Suprapubic skin (tissue), 4 donors: ENCODE measurements around the gene SCN5A. TPM values are rescaled to one million over a fixed set of nuclear protein-coding genes. Genes with fewer than 3 reads are reported as not detected.

Experiments used
- DNase-seq, 2 donors: peaks; one replicate each; pipeline ENCODE4 v3.0.0-alpha.2; 2019; ENCODE audit warnings: low spot score in 2 of 2
- H3K27ac ChIP-seq: fragments of 200-600 bp; sonication (generic); one replicate; pipeline ENCODE4 v1.5.1; 2019
- H3K27me3 ChIP-seq: fragments of 200-600 bp; sonication (generic); one replicate; pipeline ENCODE4 v1.5.1; 2019
- H3K36me3 ChIP-seq: fragments of 200-600 bp; sonication (generic); one replicate; pipeline ENCODE4 v1.5.1; 2019
- H3K4me1 ChIP-seq: fragments of 200-600 bp; sonication (generic); one replicate; pipeline ENCODE4 v1.5.1; 2019
- H3K4me3 ChIP-seq: fragments of 200-600 bp; sonication (generic); one replicate; pipeline ENCODE4 v1.5.1; 2019; ENCODE audit warnings: mild to moderate bottlenecking
- H3K9me3 ChIP-seq: fragments of 200-600 bp; sonication (generic); one replicate; pipeline ENCODE4 v1.5.1; 2019
- CTCF ChIP-seq, 2 donors: fragments of 200-600 bp in 1 of 2; fragments of 450-650 bp in 1 of 2; sonication (generic) in 1 of 2; IDR thresholded peaks; one replicate each; pipeline ENCODE4 v1.5.1; 2016 to 2019; ENCODE audit warnings: antibody characterized with exemption in 2 of 2, mild to moderate bottlenecking in 1 of 2, moderate library complexity in 1 of 2
- EP300 ChIP-seq: sonication (generic); formaldehyde crosslinking; IDR thresholded peaks from one replicate; pipeline ENCODE4 v1.6.1; 2017; ENCODE audit warnings: antibody characterized with exemption
- POLR2A ChIP-seq, 2 donors: fragments of 450-650 bp; IDR thresholded peaks; one replicate each; pipeline ENCODE4 v1.6.1; 2017; ENCODE audit warnings: antibody characterized with exemption in 2 of 2, mild to moderate bottlenecking in 2 of 2, moderate library complexity in 2 of 2
- POLR2AphosphoS5 ChIP-seq, 3 donors: sonication (generic); formaldehyde crosslinking; IDR thresholded peaks; one replicate each; pipeline ENCODE4 v1.6.1; 2017; ENCODE audit warnings: antibody characterized with exemption in 3 of 3
- WGBS: methylation state at CpG from one replicate; pipeline ENCODE4 v1.1.5; 2018; 5-methylcytosine and 5-hydroxymethylcytosine counted together
- total RNA-seq, 4 donors: library from RNA; depleted of rRNA; stranded (reverse); fragments of >200 nt; gene quantifications; one replicate each; pipeline ENCODE4 v1.1.0, GENCODE V29; 2016

The SCN5A gene
- total RNA-seq, 4 donors from 2014 or later = 0.15 to 1.1 (median 1.0) TPM; not detected in 1

GRCh38 chr3:38609386-38610111 is 39.9 kb downstream of the SCN5A start:
- no peak overlapping the region for H3K4me3 ChIP-seq
- TF ChIP-seq POLR2A (IDR thresholded peaks at IDR 0.05) (no peak), POLR2AphosphoS5 (IDR thresholded peaks at IDR 0.05) (no peak)
- 83% methylated on average over 8 of the region's 21 CpGs for WGBS

GRCh38 chr3:38608961-38609360 is 40.5 kb downstream of the SCN5A start:
- TF ChIP-seq POLR2A (IDR thresholded peaks at IDR 0.05) (no peak), CTCF (IDR thresholded peaks at IDR 0.05) (no peak), POLR2AphosphoS5 (IDR thresholded peaks at IDR 0.05) (no peak), EP300 (no peak)
- no peaks in the 10 kb centered on the region for H3K27me3 ChIP-seq
- no peaks in the 10 kb centered on the region for H3K4me1 ChIP-seq
- H3K9me3 ChIP-seq = no peaks in the 10 kb centered on the region
- DNase-seq = peak in 1 of 2 donors; percentile 33
- no peaks in the 10 kb centered on the region for H3K36me3 ChIP-seq
- H3K4me3 ChIP-seq = no peak overlapping the region
- 86% methylated on average over 4 of the region's 5 CpGs for WGBS
- no peak overlapping the region for H3K27ac ChIP-seq

More at GRCh38 chr3:38609386-38610111, 39.9 kb downstream of the SCN5A start:
- no peaks in the 10 kb centered on the region for H3K4me1 ChIP-seq
- no peaks in the 10 kb centered on the region for H3K36me3 ChIP-seq
- no peak overlapping the region for H3K27ac ChIP-seq
- H3K27me3 ChIP-seq = no peaks in the 10 kb centered on the region
- DNase-seq = peak in 1 of 2 donors; percentile 50
- no peaks in the 10 kb centered on the region for H3K9me3 ChIP-seq

GRCh38 chr3:38608086-38608775 is 41.3 kb downstream of the SCN5A start:
- Histone ChIP-seq H3K36me3 (no peaks in the 10 kb centered on the region), H3K4me1 (no peaks in the 10 kb centered on the region), H3K27me3 (no peaks in the 10 kb centered on the region), H3K27ac (no peak overlapping the region), H3K4me3 (no peak overlapping the region), H3K9me3 (no peaks in the 10 kb centered on the region)
- peak in 1 of 2 donors; percentile 46 for DNase-seq
- TF ChIP-seq CTCF (IDR thresholded peaks at IDR 0.05) (no peak), EP300 (no peak), POLR2AphosphoS5 (IDR thresholded peaks at IDR 0.05) (no peak), POLR2A (IDR thresholded peaks at IDR 0.05) (no peak)
- WGBS = 91% methylated on average over 6 of the region's 13 CpGs

- Histone ChIP-seq H3K27ac (no peak overlapping the region), H3K9me3 (no peaks in the 10 kb centered on the region), H3K36me3 (no peaks in the 10 kb centered on the region), H3K4me3 (no peak overlapping the region), H3K4me1 (no peaks in the 10 kb centered on the region), H3K27me3 (no peaks in the 10 kb centered on the region)
- no peak for TF ChIP-seq POLR2AphosphoS5 (IDR thresholded peaks at IDR 0.05)
- no peak for TF ChIP-seq POLR2A (IDR thresholded peaks at IDR 0.05)
- no peak for TF ChIP-seq EP300
- TF ChIP-seq CTCF (IDR thresholded peaks at IDR 0.05) = no peak
- peak in 1 of 2 donors; percentile 32 for DNase-seq
- 89% methylated on average over 7 of the region's 11 CpGs for WGBS
Measured at GRCh38 chr3:38606561-38606960, 42.9 kb downstream of the SCN5A start.

GRCh38 chr3:38605981-38606380 is 43.5 kb downstream of the SCN5A start:
- H3K4me3 ChIP-seq = no peak overlapping the region
- peak in 1 of 2 donors; percentile 44 for DNase-seq
- no peaks in the 10 kb centered on the region for H3K9me3 ChIP-seq
- no peaks in the 10 kb centered on the region for H3K36me3 ChIP-seq
- no peak overlapping the region for H3K27ac ChIP-seq
- no peaks in the 10 kb centered on the region for H3K27me3 ChIP-seq
- no peaks in the 10 kb centered on the region for H3K4me1 ChIP-seq
- TF ChIP-seq CTCF (IDR thresholded peaks at IDR 0.05) (no peak), EP300 (no peak), POLR2A (IDR thresholded peaks at IDR 0.05) (no peak), POLR2AphosphoS5 (IDR thresholded peaks at IDR 0.05) (no peak)
- 91% methylated on average over 6 of the region's 7 CpGs for WGBS
